HUES48 (cell line): Measurements from ENCODE around the gene MYO1D.

ENCODE experiments used
- H3K27ac ChIP-seq: one replicate; pipeline ENCODE4 v1.7.0; 2013; ENCODE audit warnings: low read depth, low read length, inconsistent platforms
- H3K27me3 ChIP-seq: 2 replicates; pipeline ENCODE4 v1.6.1; 2013; ENCODE audit warnings: mild to moderate bottlenecking, low read length; ENCODE audit not compliant: control insufficient read depth, insufficient read depth
- H3K36me3 ChIP-seq: 2 replicates; pipeline ENCODE4 v1.6.1; 2013; ENCODE audit warnings: low read length; ENCODE audit not compliant: control insufficient read depth, insufficient read depth
- H3K4me1 ChIP-seq: 2 replicates; pipeline ENCODE4 v1.6.1; 2013; ENCODE audit warnings: mild to moderate bottlenecking, low read length; ENCODE audit not compliant: control insufficient read depth, insufficient read depth
- H3K4me3 ChIP-seq: 2 replicates; pipeline ENCODE4 v1.5.1; 2013; ENCODE audit warnings: mild to moderate bottlenecking, low read depth, low read length
- H3K9ac ChIP-seq: 2 replicates; pipeline ENCODE4 v1.6.1; 2013; ENCODE audit warnings: mild to moderate bottlenecking, low read depth, low read length, moderate library complexity
- H3K9me3 ChIP-seq: 2 replicates; pipeline ENCODE4 v1.6.1; 2013; ENCODE audit warnings: low read length; ENCODE audit not compliant: control insufficient read depth, insufficient read depth

Gene MYO1D

GRCh38 chr17:32443827-32444300 lies 433.1 kb downstream of the MYO1D start:
- Histone ChIP-seq H3K27ac (no peak overlapping the region), H3K9ac (no peak overlapping the region), H3K9me3 (no peaks in the 10 kb centered on the region), H3K4me1 (peaks cover 11% of the 10 kb centered on the region), H3K4me3 (peak overlapping the region; percentile 34; the same call in 1 of the 2 replicates), H3K27me3 (no peaks in the 10 kb centered on the region; the same call in 1 of the 2 replicates), H3K36me3 (peaks cover 32% of the 10 kb centered on the region)
